GM19351 (cell line): ENCODE measurements around the gene FUT1.
A peak's percentile ranks its signal among the peaks of the same experiment; 100 is the strongest.

Experiments used
- ATAC-seq: cut with Tn5 transposase; IDR thresholded peaks from one replicate; pipeline ENCODE4 v1.9.1; 2021; ENCODE audit warnings: mild to moderate bottlenecking, moderate library complexity; ENCODE audit not compliant: unreplicated experiment

Gene FUT1

GRCh38 chr19:48741129-48741999 lies 11.1 kb downstream of the FUT1 start:
- no peak for ATAC-seq

DNA sequence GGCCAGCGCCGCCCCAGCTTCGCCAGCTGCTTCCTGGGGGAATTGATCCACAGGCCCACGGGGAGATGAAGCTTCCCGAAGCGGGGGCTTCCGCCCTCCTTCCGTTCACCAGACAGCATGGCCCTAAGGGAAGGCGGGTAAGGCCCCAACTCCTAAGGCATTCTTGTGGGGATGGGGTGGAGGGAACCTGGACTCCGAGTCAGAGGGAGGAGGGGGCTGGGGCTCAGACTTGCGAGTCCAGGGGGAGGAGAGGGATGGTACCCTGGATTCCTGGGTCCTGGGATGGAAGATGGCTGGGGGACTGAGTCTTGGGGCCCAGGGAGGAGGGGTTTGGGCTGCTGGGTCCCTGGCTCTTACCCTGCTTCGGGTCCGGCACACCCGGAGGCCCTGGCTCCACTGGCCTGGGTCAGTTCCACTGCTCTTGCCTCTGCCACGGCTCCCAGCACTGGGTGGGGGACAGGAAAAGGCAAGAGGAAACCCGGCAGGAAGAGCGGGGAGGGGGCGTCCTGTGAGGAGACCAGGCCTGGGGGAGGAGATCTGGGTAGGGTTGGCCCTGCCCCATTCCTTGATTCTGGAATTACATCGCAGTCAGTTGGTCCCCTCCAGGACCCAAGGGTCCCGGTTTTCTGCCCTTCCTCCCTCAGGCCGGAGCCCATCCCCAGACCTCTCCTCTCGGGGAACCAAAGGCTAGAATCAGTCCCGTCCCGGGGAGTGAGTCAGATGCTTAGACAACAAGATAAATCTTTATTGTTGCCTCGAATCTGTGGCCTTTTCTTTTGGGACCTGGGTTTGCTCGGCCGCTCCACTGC lies 12.1 kb downstream of the FUT1 start, which contains the start of gene RASIP1:
Gene RASIP1, minus strand, starts transcription at position 447 of the 809 bp plus-strand sequence. Its CDS starts 328 bp downstream, at position 119.
- ATAC-seq: no peak

GRCh38 chr19:48739404-48740163 lies 12.9 kb downstream of the FUT1 start:
- ATAC-seq: no peak

GRCh38 chr19:48738557-48739403 lies 13.7 kb downstream of the FUT1 start:
- peak; percentile 90 for ATAC-seq

GRCh38 chr19:48737360-48737998 lies 15.0 kb downstream of the FUT1 start:
- ATAC-seq: no peak

GRCh38 chr19:48735031-48735615 lies 17.3 kb downstream of the FUT1 start:
- no peak for ATAC-seq

- ATAC-seq: no peak
These were observed 17.8 kb downstream of the FUT1 start for GRCh38 chr19:48734625-48735024.

DNA sequence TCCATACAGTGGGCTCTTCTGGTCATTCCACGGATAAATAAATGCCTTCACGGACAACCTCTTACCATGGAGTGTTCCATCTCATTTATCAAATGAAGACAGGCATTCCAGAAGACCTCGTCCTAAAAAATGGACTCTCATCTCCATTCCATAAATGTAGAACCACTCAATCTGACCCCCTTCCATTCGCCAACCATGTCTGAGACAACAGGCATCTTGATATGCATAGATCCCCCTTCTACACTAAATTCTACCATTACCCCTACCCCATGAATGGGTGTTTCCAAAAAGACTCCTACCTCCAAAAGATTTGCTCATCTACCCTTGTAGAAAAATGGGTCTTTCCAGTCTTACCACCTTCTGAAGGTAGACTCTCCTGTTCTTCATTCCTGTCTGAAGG lies 21.0 kb downstream of the FUT1 start:
- no peak for ATAC-seq

DNA sequence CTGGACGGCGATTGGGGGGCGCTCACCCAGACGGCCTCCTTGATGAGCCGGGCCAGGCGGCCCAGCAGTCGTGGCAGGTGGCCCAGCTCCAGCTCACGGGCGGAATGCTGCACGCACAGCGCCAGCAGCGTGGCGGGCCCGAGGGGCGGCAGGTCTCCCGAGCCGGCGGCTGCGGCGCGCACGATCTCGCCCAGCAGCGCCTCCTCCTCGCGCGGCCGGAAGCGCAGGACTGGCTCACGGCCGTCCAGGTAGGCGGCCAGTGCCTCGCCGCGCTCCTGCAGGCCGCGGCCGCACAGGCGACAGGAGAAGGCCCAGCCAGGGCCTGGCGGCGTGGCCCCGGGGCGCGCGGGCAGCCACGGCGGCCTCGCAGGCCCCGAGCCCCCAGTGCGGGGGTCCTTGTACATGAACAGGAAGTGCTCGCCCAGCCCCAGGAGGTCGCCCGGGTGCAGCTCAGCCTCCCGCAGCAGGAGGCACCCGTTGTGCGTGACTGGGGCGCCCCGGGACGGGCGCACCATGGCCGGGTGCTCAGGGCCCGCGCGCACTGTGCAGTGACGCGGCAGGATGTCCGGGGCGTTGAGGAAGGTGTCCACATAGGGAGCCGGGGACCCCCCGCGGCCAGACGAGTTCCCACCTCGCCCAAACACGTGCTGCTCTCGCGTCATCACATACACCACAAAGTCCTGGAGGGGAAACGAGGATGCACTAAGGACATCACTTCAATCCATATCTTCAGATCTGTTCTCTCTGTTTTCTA lies 23.4 kb downstream of the FUT1 start:
- ATAC-seq: no peak

DNA sequence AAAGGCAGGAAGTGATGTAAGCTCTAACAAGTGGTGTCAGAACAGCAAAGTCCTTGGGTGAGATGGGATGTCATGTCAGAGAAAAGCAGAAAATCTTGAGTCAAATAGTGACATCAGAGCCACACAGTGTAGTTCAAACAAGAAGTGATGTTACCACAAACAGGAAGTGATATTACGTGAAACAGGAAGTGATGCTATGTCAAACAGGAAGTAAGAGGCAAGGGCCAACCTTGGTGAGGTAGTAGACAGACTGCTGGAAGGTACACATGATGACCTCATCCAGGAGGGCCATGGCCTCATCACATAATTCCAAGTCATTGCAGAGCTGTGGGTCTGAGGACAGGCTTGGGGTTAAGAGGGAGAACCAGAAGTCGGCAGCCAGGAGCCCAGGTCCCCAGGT lies 25.9 kb downstream of the FUT1 start:
- ATAC-seq: no peak

DNA sequence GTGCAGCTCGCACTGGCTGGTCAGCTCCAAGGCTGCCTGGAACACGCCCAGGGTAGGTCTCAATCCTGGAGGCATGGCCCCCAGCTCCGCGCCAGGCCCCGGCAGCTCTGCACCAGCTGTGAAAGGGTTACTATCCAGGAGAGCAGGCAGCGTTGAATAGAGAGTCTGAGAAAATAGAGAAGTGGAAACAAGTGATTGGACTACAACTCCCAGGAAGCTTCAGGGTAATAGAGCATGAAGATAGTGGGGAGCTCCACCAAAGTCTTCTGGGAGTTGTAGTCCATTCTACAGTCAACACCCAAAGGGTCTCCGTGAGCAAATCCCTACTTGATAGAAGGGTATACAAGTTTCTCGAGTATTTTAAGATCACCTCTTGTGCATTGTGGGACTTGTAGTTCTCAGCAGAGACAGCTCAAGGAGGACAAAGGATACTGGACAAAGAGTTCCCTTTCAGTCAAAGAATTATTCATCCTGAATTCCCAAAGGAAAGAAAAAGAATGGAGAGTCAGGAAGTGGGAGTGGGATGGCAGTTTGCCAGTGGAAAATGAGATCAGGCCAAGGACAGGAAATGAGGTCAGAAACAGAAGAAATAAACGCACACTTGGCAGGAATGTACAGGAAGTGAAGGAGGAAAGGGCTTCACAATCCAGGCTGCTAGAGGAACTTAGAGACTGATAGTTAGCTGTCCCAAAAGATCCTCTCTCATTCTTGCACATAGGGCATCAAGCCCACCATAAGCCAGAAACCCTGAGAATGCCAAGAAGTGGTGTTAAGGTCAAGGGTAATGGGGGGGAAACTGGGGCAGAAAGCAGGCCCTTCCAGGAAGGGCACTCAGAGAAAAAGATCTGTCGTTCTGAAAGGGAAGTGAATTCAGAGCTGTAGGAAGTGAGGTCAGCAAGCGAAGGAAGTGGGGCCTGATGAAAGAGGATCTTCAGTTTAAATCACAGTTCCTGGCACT lies 27.4 kb downstream of the FUT1 start:
- no peak for ATAC-seq

DNA sequence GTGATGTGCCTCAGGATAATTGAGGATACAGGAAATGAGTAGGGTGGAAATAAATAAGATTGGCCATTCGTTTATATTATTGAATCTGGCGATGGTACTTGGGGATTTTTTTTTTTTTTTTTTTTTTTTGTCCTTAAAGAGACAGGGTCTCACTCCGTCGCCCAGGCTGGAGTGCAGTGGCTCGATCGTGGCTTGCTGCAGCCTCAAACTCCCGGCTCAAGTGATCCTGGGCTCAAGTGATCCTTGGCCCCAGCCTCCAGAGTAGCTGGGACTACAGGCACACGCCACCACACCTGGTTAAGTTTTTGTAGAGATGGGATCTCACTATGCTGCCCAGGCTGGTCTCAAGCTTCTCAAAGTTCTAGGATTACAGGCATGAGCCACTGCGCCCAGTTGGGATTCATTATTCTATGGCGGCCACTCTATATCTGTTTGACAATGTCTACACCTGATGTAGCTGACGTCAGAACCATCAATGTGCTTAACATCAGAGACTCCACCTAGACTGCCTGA lies 30.2 kb downstream of the FUT1 start:
- no peak for ATAC-seq

DNA sequence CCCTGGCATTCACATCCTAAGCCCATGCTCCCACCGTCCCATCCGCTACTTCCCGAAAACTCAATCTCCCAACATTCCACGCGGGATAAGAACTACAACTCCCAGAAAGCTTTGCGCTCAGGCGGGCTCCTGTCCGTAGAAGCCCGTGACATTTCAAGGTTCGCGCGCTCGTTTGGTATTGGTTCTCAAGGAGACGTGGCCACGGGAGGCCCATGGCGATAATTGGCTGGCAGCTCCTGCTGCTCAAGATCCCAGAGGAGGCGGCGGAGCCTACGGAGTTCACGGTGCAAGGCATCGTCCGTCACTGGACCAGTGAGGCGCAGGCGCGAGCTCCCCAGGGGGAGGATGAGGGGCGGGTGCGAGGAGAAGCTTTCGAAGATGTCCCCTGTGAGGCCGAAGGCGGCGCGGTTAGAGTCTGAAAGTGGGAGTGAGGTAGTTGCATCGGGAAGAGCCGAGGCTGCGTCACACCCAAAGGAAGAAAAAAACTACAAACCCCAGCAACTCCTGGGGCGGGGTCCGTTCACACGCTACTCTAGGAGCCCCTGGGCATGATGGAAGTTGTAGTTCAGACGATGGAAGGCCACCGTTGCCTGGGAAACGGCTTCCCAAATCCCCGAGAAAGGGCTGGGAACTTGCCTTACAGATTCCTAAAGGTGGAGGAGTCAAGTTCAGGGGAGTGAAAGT lies 31.7 kb downstream of the FUT1 start:
- ATAC-seq: peak; percentile 80

DNA sequence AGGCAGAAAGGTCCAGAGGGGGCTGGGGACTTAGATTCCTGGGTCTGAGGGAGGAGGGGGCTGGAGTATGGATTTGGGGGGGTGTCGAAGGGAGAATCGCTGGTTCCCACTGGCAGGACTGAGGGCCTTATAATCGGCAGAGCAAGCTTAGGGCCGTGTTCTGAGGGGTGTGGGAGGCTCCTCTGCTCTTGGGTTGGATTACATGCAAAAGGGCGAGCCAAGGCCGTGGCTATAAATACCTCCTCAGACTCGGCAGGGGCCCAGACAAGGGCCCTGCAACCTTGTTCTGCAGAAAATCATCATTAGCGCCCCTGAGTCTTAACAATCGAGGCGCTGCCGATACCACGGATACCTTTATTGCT lies 32.2 kb downstream of the FUT1 start:
- peak; percentile 23 for ATAC-seq

- no peak for ATAC-seq
These were observed 32.9 kb downstream of the FUT1 start, which contains the start of gene MAMSTR for GRCh38 chr19:48719263-48720171. TSS of gene MAMSTR (minus strand) at chr19:48719725. CDS start at chr19:48719031, 694 bp downstream.
